Ishikawa (cell line): ENCODE measurements around the gene RAB3C.

Source experiments
- CEBPB ChIP-seq: IDR thresholded peaks from 2 replicates; pipeline ENCODE4 v1.6.1; 2012
- CREB1 ChIP-seq: IDR thresholded peaks from 2 replicates; pipeline ENCODE4 v1.6.1; 2012; ENCODE audit warnings: low read depth
- EGR1 ChIP-seq: IDR thresholded peaks from 2 replicates; pipeline ENCODE4 v1.6.1; 2012
- EP300 ChIP-seq: IDR thresholded peaks from 2 replicates; pipeline ENCODE4 v1.6.1; 2012; ENCODE audit warnings: borderline replicate concordance
- FOXM1 ChIP-seq: IDR thresholded peaks from 2 replicates; pipeline ENCODE4 v1.6.1; 2012; ENCODE audit warnings: low read depth, borderline replicate concordance
- NFIC ChIP-seq: IDR thresholded peaks from 2 replicates; pipeline ENCODE4 v1.6.1; 2012
- RAD21 ChIP-seq: IDR thresholded peaks from 2 replicates; pipeline ENCODE4 v1.6.1; 2012; ENCODE audit warnings: low read depth
- TAF1 ChIP-seq: IDR thresholded peaks from 2 replicates; pipeline ENCODE4 v1.6.1; 2012; ENCODE audit warnings: low read depth, mild to moderate bottlenecking
- TCF12 ChIP-seq: IDR thresholded peaks from 2 replicates; pipeline ENCODE4 v1.6.1; 2012; ENCODE audit warnings: low read depth
- TEAD4 ChIP-seq: IDR thresholded peaks from 2 replicates; pipeline ENCODE4 v1.6.1; 2012
- USF1 ChIP-seq: IDR thresholded peaks from 2 replicates; pipeline ENCODE4 v1.6.1; 2012
- YY1 ChIP-seq: IDR thresholded peaks from 2 replicates; pipeline ENCODE4 v1.6.1; 2012; ENCODE audit warnings: low read depth
- ZBTB7A ChIP-seq: IDR thresholded peaks from 2 replicates; pipeline ENCODE4 v1.6.1; 2012; ENCODE audit warnings: low read depth
- TF ChIP-seq, protein P1 (sequence below): IDR thresholded peaks from 2 replicates; pipeline ENCODE4 v1.6.1; 2012; ENCODE audit warnings: low read depth, mild to moderate bottlenecking
- TF ChIP-seq, protein P2 (sequence below): IDR thresholded peaks from 2 replicates; pipeline ENCODE4 v1.6.1; 2012

The RAB3C gene

DNA sequence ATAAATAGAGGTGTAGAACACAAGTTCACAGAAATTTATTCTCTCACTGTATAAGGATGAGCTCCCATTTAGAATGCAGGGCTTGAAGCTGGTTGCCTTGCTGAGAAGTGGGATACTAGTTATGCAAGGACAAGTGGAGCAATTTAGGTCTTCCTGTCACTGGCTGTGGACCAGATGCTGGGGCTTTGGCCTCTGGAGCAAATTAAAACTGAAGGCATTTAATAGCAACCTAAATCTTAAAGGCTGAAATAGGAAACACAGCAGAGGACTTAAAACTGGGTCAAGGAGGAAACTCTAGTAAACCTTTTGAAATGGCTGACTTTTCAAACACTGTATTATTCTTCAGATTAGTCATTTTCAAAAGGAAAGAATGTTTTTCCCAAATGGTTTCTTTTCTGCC, 319.4 kb downstream of the RAB3C start:
- TF ChIP-seq NFIC (no peak), TAF1 (no peak), EP300 (no peak), ZBTB7A (no peak), CEBPB (no peak), TCF12 (no peak), USF1 (no peak), EGR1 (no peak), RAD21 (no peak), CREB1 (no peak), TEAD4 (no peak), YY1 (no peak), FOXM1 (no peak)
- TF ChIP-seq, protein P1, sequence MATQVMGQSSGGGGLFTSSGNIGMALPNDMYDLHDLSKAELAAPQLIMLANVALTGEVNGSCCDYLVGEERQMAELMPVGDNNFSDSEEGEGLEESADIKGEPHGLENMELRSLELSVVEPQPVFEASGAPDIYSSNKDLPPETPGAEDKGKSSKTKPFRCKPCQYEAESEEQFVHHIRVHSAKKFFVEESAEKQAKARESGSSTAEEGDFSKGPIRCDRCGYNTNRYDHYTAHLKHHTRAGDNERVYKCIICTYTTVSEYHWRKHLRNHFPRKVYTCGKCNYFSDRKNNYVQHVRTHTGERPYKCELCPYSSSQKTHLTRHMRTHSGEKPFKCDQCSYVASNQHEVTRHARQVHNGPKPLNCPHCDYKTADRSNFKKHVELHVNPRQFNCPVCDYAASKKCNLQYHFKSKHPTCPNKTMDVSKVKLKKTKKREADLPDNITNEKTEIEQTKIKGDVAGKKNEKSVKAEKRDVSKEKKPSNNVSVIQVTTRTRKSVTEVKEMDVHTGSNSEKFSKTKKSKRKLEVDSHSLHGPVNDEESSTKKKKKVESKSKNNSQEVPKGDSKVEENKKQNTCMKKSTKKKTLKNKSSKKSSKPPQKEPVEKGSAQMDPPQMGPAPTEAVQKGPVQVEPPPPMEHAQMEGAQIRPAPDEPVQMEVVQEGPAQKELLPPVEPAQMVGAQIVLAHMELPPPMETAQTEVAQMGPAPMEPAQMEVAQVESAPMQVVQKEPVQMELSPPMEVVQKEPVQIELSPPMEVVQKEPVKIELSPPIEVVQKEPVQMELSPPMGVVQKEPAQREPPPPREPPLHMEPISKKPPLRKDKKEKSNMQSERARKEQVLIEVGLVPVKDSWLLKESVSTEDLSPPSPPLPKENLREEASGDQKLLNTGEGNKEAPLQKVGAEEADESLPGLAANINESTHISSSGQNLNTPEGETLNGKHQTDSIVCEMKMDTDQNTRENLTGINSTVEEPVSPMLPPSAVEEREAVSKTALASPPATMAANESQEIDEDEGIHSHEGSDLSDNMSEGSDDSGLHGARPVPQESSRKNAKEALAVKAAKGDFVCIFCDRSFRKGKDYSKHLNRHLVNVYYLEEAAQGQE = no peak
- TF ChIP-seq, protein P2, sequence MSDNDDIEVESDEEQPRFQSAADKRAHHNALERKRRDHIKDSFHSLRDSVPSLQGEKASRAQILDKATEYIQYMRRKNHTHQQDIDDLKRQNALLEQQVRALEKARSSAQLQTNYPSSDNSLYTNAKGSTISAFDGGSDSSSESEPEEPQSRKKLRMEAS = no peak

DNA sequence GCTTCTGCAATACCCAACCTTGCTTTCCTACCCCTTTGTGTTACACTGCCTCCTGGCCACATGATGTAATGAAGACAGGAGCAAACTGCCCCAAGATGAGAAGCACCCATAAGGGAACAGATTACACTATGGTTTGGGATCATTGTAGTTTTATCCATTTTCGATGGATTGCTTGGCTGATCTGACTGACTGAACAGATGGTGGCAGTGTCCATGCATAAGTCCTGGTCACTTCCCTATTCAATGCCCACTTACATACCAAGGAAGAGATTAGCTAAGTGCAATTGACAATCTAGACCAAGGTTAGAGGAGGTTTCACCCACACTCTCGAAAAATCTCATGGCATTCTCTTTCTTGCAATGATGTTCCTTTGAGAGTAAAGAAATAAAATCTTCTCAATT, 319.9 kb downstream of the RAB3C start:
- no peak for TF ChIP-seq TEAD4
- TF ChIP-seq, protein P2 = no peak
- TF ChIP-seq YY1 = no peak
- TF ChIP-seq FOXM1 = no peak
- no peak for TF ChIP-seq TAF1
- no peak for TF ChIP-seq ZBTB7A
- TF ChIP-seq EGR1 = no peak
- TF ChIP-seq USF1 = no peak
- TF ChIP-seq EP300 = no peak
- TF ChIP-seq CREB1 = no peak
- TF ChIP-seq NFIC = no peak
- no peak for TF ChIP-seq CEBPB
- TF ChIP-seq RAD21 = no peak
- TF ChIP-seq, protein P1 = no peak

DNA sequence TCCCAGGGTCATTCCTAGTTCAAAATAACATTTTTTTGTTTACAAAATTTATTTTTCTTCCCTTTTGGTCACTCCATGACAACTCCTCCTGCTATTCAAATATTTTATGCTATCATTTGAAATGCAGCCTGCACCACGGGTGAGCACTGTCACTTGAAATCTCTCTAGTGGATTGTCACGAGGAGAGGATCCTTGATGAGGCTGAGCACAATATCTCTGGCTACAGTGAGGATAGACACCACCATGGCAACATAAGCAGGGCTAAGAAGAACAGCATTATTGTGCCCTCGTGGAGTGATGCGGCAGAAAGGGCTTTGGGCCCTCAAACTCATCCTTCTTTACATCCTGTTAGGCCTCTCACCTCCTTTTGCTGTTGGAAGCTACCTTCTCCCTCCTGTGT, 321.9 kb downstream of the RAB3C start:
- TF ChIP-seq NFIC (no peak), YY1 (no peak), TEAD4 (no peak), CREB1 (no peak), FOXM1 (no peak)

- TF ChIP-seq ZBTB7A (no peak), FOXM1 (no peak), TAF1 (no peak), YY1 (no peak), CREB1 (no peak), TCF12 (no peak), CEBPB (no peak), EP300 (no peak), EGR1 (no peak), RAD21 (no peak), TEAD4 (no peak), USF1 (no peak), NFIC (no peak)
- TF ChIP-seq, protein P1 = no peak
- TF ChIP-seq, protein P2 = no peak
These were observed 323.1 kb downstream of the RAB3C start for GRCh38 chr5:58905944-58906343.
